Measurements from ENCODE around the gene APOM. TPM values are rescaled to one million over a fixed set of nuclear protein-coding genes. Genes with fewer than 3 reads are reported as not detected.

Gene APOM
- total RNA-seq, result 1 to 10 TPM; 2.3 to 5.1 (median 4.5) TPM

DNA sequence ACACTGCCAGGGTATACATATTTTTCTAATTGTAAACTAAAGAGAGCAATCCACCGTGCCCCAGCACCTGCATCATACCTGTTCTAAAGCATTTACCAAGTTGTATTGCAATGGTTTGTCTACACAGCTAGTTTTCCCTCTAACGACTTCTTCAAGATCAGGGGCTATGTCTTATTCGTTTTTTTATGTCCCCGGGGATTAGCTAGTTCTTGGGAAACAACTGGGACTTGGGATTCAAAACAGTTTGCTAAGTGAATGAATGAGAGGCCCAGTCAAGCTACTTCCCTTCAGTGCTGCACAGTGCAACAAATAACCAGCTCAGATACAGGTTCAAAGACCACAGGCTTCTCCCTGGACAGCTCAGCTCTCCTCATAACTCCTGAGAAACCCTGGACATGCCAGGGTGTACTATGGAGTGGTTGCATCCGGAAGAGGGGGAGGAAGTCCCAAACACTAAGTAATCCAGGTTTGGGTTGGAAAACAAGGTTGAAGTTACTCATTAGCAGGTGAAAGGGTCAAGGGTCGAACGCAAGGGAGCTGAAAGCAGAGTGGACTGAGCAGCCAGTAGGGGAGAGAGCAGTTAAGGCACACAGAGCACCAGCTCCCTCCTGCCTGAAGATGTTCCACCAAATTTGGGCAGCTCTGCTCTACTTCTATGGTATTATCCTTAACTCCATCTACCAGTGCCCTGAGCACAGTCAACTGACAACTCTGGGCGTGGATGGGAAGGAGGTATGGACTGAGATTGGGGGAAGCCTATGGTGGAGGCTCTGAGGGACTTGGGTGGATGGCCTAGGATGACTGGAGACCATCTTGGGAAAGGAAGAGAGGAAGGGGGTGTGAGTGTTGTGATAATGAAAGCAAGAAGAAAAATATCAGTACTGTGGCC lies at the start of gene APOM:
APOM (plus strand) TSS at position 546 of the 889 bp plus-strand sequence; CDS start at position 619, 73 bp downstream.
- H3K36me3 ChIP-seq, result no peaks in the 10 kb centered on the region
- no peak within 1 kb of the TSS for H3K4me3 ChIP-seq (replicated peaks in 1 of 3)
- no peaks in the 10 kb centered on the region for H3K9me3 ChIP-seq
- intact Hi-C loops (cut with DNase I), result no loop called here
- no peak for DNase-seq
- H3K27me3 ChIP-seq, result no peaks in the 10 kb centered on the region
- H3K4me1 ChIP-seq, result peaks cover 40% of the 10 kb centered on the region in 2 donors
- WGBS, 2 donors, result 80 to 82% methylated on average over 8 of the region's 8 CpGs
- no peak within 1 kb of the TSS for H3K27ac ChIP-seq
- TF ChIP-seq, protein P1, sequence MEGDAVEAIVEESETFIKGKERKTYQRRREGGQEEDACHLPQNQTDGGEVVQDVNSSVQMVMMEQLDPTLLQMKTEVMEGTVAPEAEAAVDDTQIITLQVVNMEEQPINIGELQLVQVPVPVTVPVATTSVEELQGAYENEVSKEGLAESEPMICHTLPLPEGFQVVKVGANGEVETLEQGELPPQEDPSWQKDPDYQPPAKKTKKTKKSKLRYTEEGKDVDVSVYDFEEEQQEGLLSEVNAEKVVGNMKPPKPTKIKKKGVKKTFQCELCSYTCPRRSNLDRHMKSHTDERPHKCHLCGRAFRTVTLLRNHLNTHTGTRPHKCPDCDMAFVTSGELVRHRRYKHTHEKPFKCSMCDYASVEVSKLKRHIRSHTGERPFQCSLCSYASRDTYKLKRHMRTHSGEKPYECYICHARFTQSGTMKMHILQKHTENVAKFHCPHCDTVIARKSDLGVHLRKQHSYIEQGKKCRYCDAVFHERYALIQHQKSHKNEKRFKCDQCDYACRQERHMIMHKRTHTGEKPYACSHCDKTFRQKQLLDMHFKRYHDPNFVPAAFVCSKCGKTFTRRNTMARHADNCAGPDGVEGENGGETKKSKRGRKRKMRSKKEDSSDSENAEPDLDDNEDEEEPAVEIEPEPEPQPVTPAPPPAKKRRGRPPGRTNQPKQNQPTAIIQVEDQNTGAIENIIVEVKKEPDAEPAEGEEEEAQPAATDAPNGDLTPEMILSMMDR (IDR thresholded peaks at IDR 0.05), result no peak

DNA sequence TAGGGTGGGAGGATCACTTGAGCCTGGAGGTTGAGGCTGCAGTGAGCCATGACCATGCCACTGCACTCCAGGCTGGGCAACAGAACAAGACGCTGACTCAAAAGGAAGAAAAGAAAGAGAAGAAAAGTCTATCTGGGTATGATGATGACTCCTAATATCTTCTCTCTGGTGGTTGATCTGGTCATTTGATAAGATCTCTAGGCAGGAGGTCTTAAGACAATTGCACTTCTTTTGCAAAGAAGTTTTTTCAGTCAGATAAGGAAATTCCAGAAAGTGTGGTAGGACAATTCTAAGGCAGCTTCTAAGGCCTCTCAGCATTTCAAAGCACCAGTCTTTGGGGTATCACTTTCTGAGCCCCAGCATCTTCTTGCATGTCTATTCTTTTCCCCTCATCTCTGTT lies 48.4 kb upstream of the APOM start:
- H3K27ac ChIP-seq, result no peak overlapping the region
- no peaks in the 10 kb centered on the region for H3K27me3 ChIP-seq
- no peak overlapping the region for H3K4me3 ChIP-seq (replicated peaks in 1 of 3)
- no peaks in the 10 kb centered on the region for H3K9me3 ChIP-seq
- peaks cover 0 to 7% of the 10 kb centered on the region in 2 donors for H3K4me1 ChIP-seq
- intact Hi-C loops (cut with DNase I), result no loop called here
- H3K36me3 ChIP-seq, result no peaks in the 10 kb centered on the region
- no peak for TF ChIP-seq POLR2A (IDR thresholded peaks at IDR 0.05)
- TF ChIP-seq, protein P1 (IDR thresholded peaks at IDR 0.05), result no peak
- no peak for DNase-seq
- 73 to 93% methylated on average over 1 of the region's 1 CpG for WGBS, 2 donors

DNA sequence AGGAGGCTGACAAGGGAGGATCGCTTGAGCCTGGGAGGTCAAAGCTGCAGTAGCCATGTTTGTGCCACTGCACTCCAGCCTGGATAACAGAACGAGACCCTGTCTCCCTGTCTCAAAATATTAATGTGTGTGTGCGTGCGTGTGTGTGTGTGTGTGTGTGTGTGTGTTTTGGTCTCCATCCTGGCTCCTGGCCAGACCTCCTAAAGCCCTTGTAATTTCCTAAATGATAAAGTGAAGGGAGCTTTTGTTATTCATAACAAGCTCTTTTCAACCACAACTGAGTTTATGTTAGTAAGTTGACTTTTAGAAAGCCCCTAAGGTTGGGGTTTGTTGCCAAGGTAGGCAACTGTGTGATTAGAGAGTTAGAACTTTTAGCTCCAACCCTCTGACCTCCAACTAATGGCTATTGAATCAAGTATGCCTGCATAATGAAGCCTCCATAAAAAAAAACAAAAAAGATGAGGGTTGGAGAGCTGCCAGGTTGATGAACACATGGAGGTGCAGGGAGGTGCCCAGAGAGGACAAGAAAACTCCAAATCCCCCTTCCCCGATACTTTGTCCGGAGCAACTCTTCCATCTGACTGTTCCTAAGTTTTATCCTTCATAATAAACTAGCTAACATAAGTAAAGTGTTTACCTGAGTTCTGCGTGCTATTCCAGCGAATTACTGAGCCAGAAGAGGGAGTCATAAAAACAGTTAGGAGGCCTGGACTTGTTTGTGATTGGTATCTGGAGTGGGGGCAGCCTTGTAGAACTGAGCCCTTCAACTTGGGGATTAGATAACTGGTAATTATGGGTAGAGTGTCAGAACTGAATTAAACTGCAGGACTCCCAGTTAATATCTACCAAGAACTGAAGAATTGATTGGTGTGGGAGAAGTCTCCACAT lies 45.9 kb upstream of the APOM start:
- intact Hi-C loops (cut with DNase I), result no loop called here
- no peaks in the 10 kb centered on the region for H3K36me3 ChIP-seq
- DNase-seq, result no peak
- 63 to 65% methylated on average over 8 of the region's 8 CpGs for WGBS, 2 donors
- no peak for TF ChIP-seq POLR2A (IDR thresholded peaks at IDR 0.05)
- TF ChIP-seq, protein P1 (IDR thresholded peaks at IDR 0.05), result no peak
- no peaks in the 10 kb centered on the region for H3K9me3 ChIP-seq
- no peaks in the 10 kb centered on the region for H3K27me3 ChIP-seq
- no peak overlapping the region for H3K27ac ChIP-seq
- H3K4me1 ChIP-seq, result peaks cover 0 to 7% of the 10 kb centered on the region in 2 donors
- H3K4me3 ChIP-seq (replicated peaks in 1 of 3), result no peak overlapping the region

GRCh38 chr6:31610968-31611367 lies 44.7 kb upstream of the APOM start:
- 88 to 89% methylated on average over 4 of the region's 4 CpGs for WGBS, 2 donors
- intact Hi-C loops (cut with DNase I), result no loop called here
- peaks cover 0 to 7% of the 10 kb centered on the region in 2 donors for H3K4me1 ChIP-seq

More at GRCh38 chr6:31610968-31611367, 44.7 kb upstream of the APOM start:
- no peak overlapping the region for H3K4me3 ChIP-seq (replicated peaks in 1 of 3)
- no peaks in the 10 kb centered on the region for H3K27me3 ChIP-seq
- H3K36me3 ChIP-seq, result no peaks in the 10 kb centered on the region
- no peak overlapping the region for H3K27ac ChIP-seq
- no peaks in the 10 kb centered on the region for H3K9me3 ChIP-seq
- DNase-seq, result no peak
- no peak for TF ChIP-seq POLR2A (IDR thresholded peaks at IDR 0.05)
- TF ChIP-seq, protein P1 (IDR thresholded peaks at IDR 0.05), result no peak

Data from thyroid gland (tissue), 4 donors.